HepG2 (cell line): ENCODE results near the gene FAM83F. TPM values are rescaled to one million over a fixed set of nuclear protein-coding genes. Genes with fewer than 3 reads are reported as not detected.

ENCODE experiments used
- ATAC-seq: fragments of 200-7000 bp; cut with Tn5 transposase; 3 replicates; pipeline ENCODE4 v1.9.1; 2020; ENCODE audit warnings: mild to moderate bottlenecking, moderate library complexity
- BruUV-seq: library from RNA; stranded (reverse); fragments of 400-500 nt; replicated peaks from 2 replicates; lab custom pipeline; 2021; lab: Mats Ljungman, UMichigan
- CTCF ChIA-PET: fragments of 300-600 bp; formaldehyde crosslinking; extraction: SDS; loops from one replicate; lab custom pipeline; 2021; ENCODE audit warnings: low total read pairs, inconsistent platforms, low intra/inter-chr PET ratio; lab: Yijun Ruan, JAX
- POLR2A ChIA-PET: fragments of 350-600 bp; sonication (Branson Sonifier 250); formaldehyde crosslinking; loops from one replicate; lab custom pipeline; 2020; ENCODE audit warnings: antibody characterized with exemption, inconsistent platforms; lab: Yijun Ruan, JAX
- DNase-seq: peaks from one replicate; pipeline ENCODE4 v3.0.0-alpha.2; 2015; ENCODE audit warnings: low spot score
- FAIRE-seq: peaks from 3 replicates; lab custom pipeline; 2011; peaks lifted over from hg19 to GRCh38; lab: Jason Lieb, UNC
- H2AFZ ChIP-seq: one replicate; pipeline ENCODE4 v1.6.1; 2011; ENCODE audit warnings: low read length, inconsistent platforms
- H3K27ac ChIP-seq: fragments of 300-600 bp; 3 replicates; pipeline ENCODE4 v1.8.0; 2011; ENCODE audit warnings: mixed run types, mild to moderate bottlenecking, mixed read lengths, low read length, inconsistent platforms; ENCODE audit not compliant: insufficient read depth; ENCODE audit errors: extremely low read length
- H3K27me3 ChIP-seq, 2 experiments: fragments of 200-600 bp in 1 of 2; 2 replicates in 1 of 2; 3 replicates in 1 of 2; pipeline versions ENCODE4 v1.6.0 to v1.8.0; 2011; ENCODE audit warnings: low read length in 2 of 2, mild to moderate bottlenecking in 2 of 2, moderate library complexity in 2 of 2, inconsistent platforms in 1 of 2; ENCODE audit not compliant: insufficient read depth in 2 of 2, control insufficient read depth in 1 of 2
- H3K36me3 ChIP-seq, 2 experiments: fragments of 200-600 bp in 1 of 2; replicated peaks in 1 of 2; 2 replicates in 1 of 2; 3 replicates in 1 of 2; pipeline versions ENCODE4 v1.5.1 to v1.8.0; 2011; ENCODE audit warnings: low read length in 2 of 2, inconsistent platforms in 1 of 2; ENCODE audit not compliant: insufficient read depth in 2 of 2, control insufficient read depth in 1 of 2
- H3K4me1 ChIP-seq: 2 replicates; pipeline ENCODE4 v1.5.1; 2012; ENCODE audit warnings: low read length, inconsistent platforms; ENCODE audit not compliant: insufficient read depth
- H3K4me2 ChIP-seq: 2 replicates; pipeline ENCODE4 v1.6.0; 2011; ENCODE audit warnings: low read depth, low read length, inconsistent platforms
- H3K4me3 ChIP-seq, 3 experiments: fragments of 200-600 bp in 1 of 3; sonication (generic), shearing (Covaris generic) in 1 of 3; replicated peaks in 1 of 3; 2 replicates each; pipeline ENCODE4 v1.5.1; 2011 to 2016; ENCODE audit warnings: low read length in 3 of 3, inconsistent platforms in 2 of 3, low read depth in 2 of 3, mild to moderate bottlenecking in 2 of 3, control low read depth in 1 of 3, mixed read lengths in 1 of 3; ENCODE audit not compliant: insufficient read depth in 1 of 3
- H3K79me2 ChIP-seq: one replicate; pipeline ENCODE4 v1.6.1; 2011; ENCODE audit warnings: low read length, inconsistent platforms; ENCODE audit not compliant: insufficient read depth
- H3K9ac ChIP-seq: 2 replicates; pipeline ENCODE4 v1.6.0; 2011; ENCODE audit warnings: mild to moderate bottlenecking, low read depth, low read length, inconsistent platforms; ENCODE audit not compliant: insufficient read depth
- H3K9me3 ChIP-seq: 2 replicates; pipeline ENCODE4 v1.5.1; 2012; ENCODE audit warnings: mild to moderate bottlenecking, low read length
- H4K20me1 ChIP-seq: 2 replicates; pipeline ENCODE4 v1.6.0; 2011; ENCODE audit warnings: inconsistent platforms, mild to moderate bottlenecking, low read length, moderate library complexity; ENCODE audit not compliant: insufficient read depth
- BCLAF1 ChIP-seq: fragments of 450-650 bp; IDR thresholded peaks from 2 replicates; pipeline ENCODE4 v1.6.1; 2017; ENCODE audit warnings: mild to moderate bottlenecking
- CREB1 ChIP-seq, 2 experiments: fragments of 450-650 bp in 1 of 2; IDR thresholded peaks; 2 replicates each; pipeline ENCODE4 v1.6.1; 2016 to 2017; ENCODE audit warnings: control low read depth in 1 of 2, mild to moderate bottlenecking in 1 of 2, missing compliant biosample characterization in 1 of 2, missing genetic modification characterization in 1 of 2
- IRF9 ChIP-seq: sonication (generic); formaldehyde crosslinking; IDR thresholded peaks from 2 replicates; pipeline ENCODE4 v1.8.0; 2022; ENCODE audit warnings: missing genetic modification reagents, mild to moderate bottlenecking, borderline replicate concordance
- NBN ChIP-seq: fragments of 450-650 bp; conservative IDR thresholded peaks from 2 replicates; pipeline ENCODE4 v1.6.1; 2017
- RFX1 ChIP-seq: fragments of 450-650 bp; IDR thresholded peaks from 2 replicates; pipeline ENCODE4 v1.6.1; 2017
- ZNF335 ChIP-seq: sonication (generic); formaldehyde crosslinking; IDR thresholded peaks from 2 replicates; pipeline ENCODE4 v1.4.0; 2020; ENCODE audit warnings: missing genetic modification reagents
- ZNF530 ChIP-seq: sonication (generic); formaldehyde crosslinking; IDR thresholded peaks from 2 replicates; pipeline ENCODE4 v1.5.0; 2020; ENCODE audit warnings: low read depth, mild to moderate bottlenecking, missing genetic modification reagents
- ZSCAN22 ChIP-seq: sonication (generic); formaldehyde crosslinking; IDR thresholded peaks from 2 replicates; pipeline ENCODE4 v1.4.0; 2020; ENCODE audit warnings: mild to moderate bottlenecking, missing genetic modification reagents
- WGBS: methylation state at CpG from one replicate; pipeline ENCODE4 v1.1.6; 2017; ENCODE audit warnings: low lambda C conversion rate; 5-methylcytosine and 5-hydroxymethylcytosine counted together
- in situ Hi-C: cut with HindIII; loops from 2 replicates; pipeline ENCODE4 v1.10.0; 2017; ENCODE audit warnings: low pct_unique_long_range_greater_than_20kb; ENCODE audit not compliant: extremely low pct_ligation_motif_present
- intact Hi-C: fragments of 100-400 bp; cut with micrococcal nuclease; formaldehyde crosslinking; loops from one replicate; pipeline ENCODE4 v1.10.0; 2022; ENCODE audit not compliant: unreplicated experiment
- polyA plus RNA-seq, 8 experiments: library from polyadenylated mRNA; depleted of rRNA in 3 of 8; stranded (reverse) in 7 of 8; unstranded in 1 of 8; fragments of >200 nt; fragmentation: Illumina TruSeq in 4 of 8; extraction: Trizol in 4 of 8; gene quantifications; 2 replicates each; pipeline versions ENCODE4 v1.2.1 to v1.2.3, GENCODE V29; 2011 to 2016; ENCODE audit warnings: low read depth in 4 of 8, missing spikeins in 1 of 8, mixed read lengths in 1 of 8; ENCODE audit not compliant: insufficient read depth in 1 of 8
- total RNA-seq, 5 experiments: library from RNA; depleted of rRNA; stranded (reverse); fragments of >200 nt; fragmentation: Illumina TruSeq; extraction: Trizol; gene quantifications; 2 replicates each; pipeline ENCODE4 v1.2.3, GENCODE V29; 2016; ENCODE audit warnings: low read depth in 1 of 5

FAM83F gene
- total and polyA plus RNA-seq, 2 of the 13 experiments (the other 11 are each of a cell fraction or from before 2014, with no cell fraction given), result not detected

DNA sequence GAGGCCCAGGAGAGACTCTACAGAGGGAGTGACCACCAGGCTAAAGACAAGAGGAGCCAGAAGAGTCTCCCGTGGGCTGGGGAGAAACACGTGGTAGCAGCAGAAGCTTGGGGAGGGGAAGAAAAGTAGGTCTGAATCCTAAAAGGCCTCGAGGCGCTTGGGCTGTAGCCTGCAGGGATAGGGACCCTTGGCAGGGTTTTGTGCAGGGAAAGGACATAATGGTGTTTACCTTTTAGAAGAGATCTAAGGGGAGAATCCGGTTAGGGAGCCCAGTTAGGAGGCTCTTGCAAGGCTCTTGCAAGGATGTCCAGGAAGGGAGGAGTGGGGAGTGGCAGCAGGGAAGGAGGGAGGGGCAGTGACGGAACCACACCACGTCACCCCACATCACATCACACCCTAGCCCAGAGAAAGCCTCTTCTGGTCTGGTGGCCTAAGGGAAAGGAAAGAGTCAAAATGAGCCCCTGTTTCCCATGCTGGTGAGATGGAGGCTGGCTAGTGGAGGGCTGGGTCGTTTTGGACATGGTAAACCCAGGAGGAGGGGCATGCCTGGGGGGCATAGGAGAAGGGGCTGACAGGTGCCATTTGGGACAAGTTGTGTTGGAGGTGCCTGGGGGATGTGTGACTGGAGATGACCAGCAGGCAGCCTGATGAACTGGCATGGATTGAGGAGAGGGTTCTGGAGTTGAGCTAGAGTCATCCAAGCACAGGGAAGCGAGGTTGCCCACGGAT, 6.2 kb upstream of the FAM83F start:
- Histone ChIP-seq H3K4me1 (peaks cover 32% of the 10 kb centered on the region), H3K4me3 (no peak overlapping the region), H2AFZ (no peak overlapping the region), H3K9ac (no peak overlapping the region), H3K9me3 (no peaks in the 10 kb centered on the region), H4K20me1 (no peaks in the 10 kb centered on the region), H3K4me2 (no peak overlapping the region), H3K79me2 (no peaks in the 10 kb centered on the region), H3K27ac (no peak overlapping the region), H3K27me3 (peaks cover 2 to 25% of the 10 kb centered on the region in 2 experiments; a peak in 3 of 5 replicates), H3K36me3 (no peaks in the 10 kb centered on the region)
- intact Hi-C loops, result no loop called here
- no peak for FAIRE-seq
- WGBS, result 32% methylated on average over 10 of the region's 10 CpGs
- no TSS peak for BruUV-seq
- TF ChIP-seq NBN, result no peak
- no peak for TF ChIP-seq ZSCAN22 (CRISPR knock-in tag)
- no peak for TF ChIP-seq IRF9 (CRISPR knock-in tag)
- no peak for TF ChIP-seq ZNF335 (CRISPR knock-in tag)
- TF ChIP-seq CREB1 (IDR thresholded peaks at IDR 0.05), result 0 out of 2 replicates have a peak, but pooled peaks have one; percentile 18
- TF ChIP-seq CREB1 (CRISPR knock-in tag; IDR thresholded peaks at IDR 0.05), result no peak
- no peak for TF ChIP-seq ZNF530 (CRISPR knock-in tag)
- no peak for TF ChIP-seq RFX1
- no peak for TF ChIP-seq BCLAF1
- in situ Hi-C loops, result no loop called here
- ChIA-PET CTCF (no interaction called here), POLR2A (no interaction called here)
- DNase-seq, result no peak
- no peak for ATAC-seq
